DMS79 (cell line): Measurements from ENCODE around the gene TRIAP1.
"Not testable (repeated sequence)": the region's sequence is repeated elsewhere in the genome, so short reads cannot be mapped to it uniquely, and the experiment has no call there.

Experiments
- DNase-seq: peaks from one replicate; lab custom pipeline; 2025; lab: John Stamatoyannopoulos, UW

Gene TRIAP1

GRCh38 chr12:120468821-120469449 is 22.8 kb upstream of the TRIAP1 start:
- DNase-seq: no peak

- DNase-seq: no peak
Measured at GRCh38 chr12:120468325-120468820, 22.2 kb upstream of the TRIAP1 start.

- no peak for DNase-seq
Measured at GRCh38 chr12:120467439-120467838, 21.3 kb upstream of the TRIAP1 start.

GRCh38 chr12:120466560-120467315 is 20.6 kb upstream of the TRIAP1 start:
- no peak for DNase-seq

GRCh38 chr12:120465756-120466155 is 19.6 kb upstream of the TRIAP1 start:
- no peak for DNase-seq

GRCh38 chr12:120463712-120464111 is 17.5 kb upstream of the TRIAP1 start:
- DNase-seq: no peak

GRCh38 chr12:120462099-120462640 is 16.0 kb upstream of the TRIAP1 start:
- no peak for DNase-seq

- DNase-seq: no peak
Measured at GRCh38 chr12:120460157-120460556, 14.0 kb upstream of the TRIAP1 start.

GRCh38 chr12:120457133-120457532 is 10.9 kb upstream of the TRIAP1 start:
- no peak for DNase-seq

- DNase-seq: no peak
Measured at GRCh38 chr12:120455302-120455701, 9.1 kb upstream of the TRIAP1 start.

GRCh38 chr12:120453977-120454376 is 7.8 kb upstream of the TRIAP1 start:
- no peak for DNase-seq

GRCh38 chr12:120453060-120453750 is 7.0 kb upstream of the TRIAP1 start:
- no peak for DNase-seq

- not testable (repeated sequence) for DNase-seq
Measured at GRCh38 chr12:120452524-120452923, 6.3 kb upstream of the TRIAP1 start.

- DNase-seq: no peak
Measured at GRCh38 chr12:120447992-120448391, 1.8 kb upstream of the TRIAP1 start.

GRCh38 chr12:120446844-120447178 is 627 bp upstream of the TRIAP1 start:
- not testable (repeated sequence) for DNase-seq

GRCh38 chr12:120444676-120445075 is 1.5 kb downstream of the TRIAP1 start:
- DNase-seq: no peak

- DNase-seq: peak; percentile 14
Measured at GRCh38 chr12:120439646-120440247, 6.4 kb downstream of the TRIAP1 start.

GRCh38 chr12:120438495-120439198 is 7.5 kb downstream of the TRIAP1 start:
- no peak for DNase-seq

GRCh38 chr12:120437735-120438494 is 8.3 kb downstream of the TRIAP1 start, which contains the start of gene COX6A1:
Gene COX6A1, plus strand, starts transcription at chr12:120438113. Its CDS starts 14 bp downstream, at chr12:120438127.
- peak; percentile 99 for DNase-seq

GRCh38 chr12:120432772-120433525 is 13.2 kb downstream of the TRIAP1 start:
- no peak for DNase-seq
